GM18507 (cell line): Measurements from ENCODE around the gene CAPN9.
"Not testable (repeated sequence)": the region's sequence is repeated elsewhere in the genome, so short reads cannot be mapped to it uniquely, and the experiment has no call there.

Experiments
- DNase-seq: peaks from one replicate; pipeline ENCODE4 v3.0.0; 2011; ENCODE audit warnings: low read depth; ENCODE audit not compliant: insufficient read length; ENCODE audit errors: extremely low spot score
- FAIRE-seq: peaks from 2 replicates; lab custom pipeline; 2011; peaks lifted over from hg19 to GRCh38; lab: Jason Lieb, UNC

Gene CAPN9

GRCh38 chr1:230747127-230747730 is at the start of gene CAPN9:
TSS of gene CAPN9 (plus strand) at chr1:230747388. CDS start at chr1:230747497, 109 bp downstream.
- DNase-seq (no peak), FAIRE-seq (no peak)

GRCh38 chr1:230698130-230698529 is 49.1 kb upstream of the CAPN9 start:
- no peak for DNase-seq
- FAIRE-seq, result no peak

- FAIRE-seq, DNase-seq: not testable (repeated sequence)
These were observed 48.2 kb upstream of the CAPN9 start for GRCh38 chr1:230698964-230699363.

GRCh38 chr1:230699716-230700115 is 47.5 kb upstream of the CAPN9 start:
- no peak for FAIRE-seq
- no peak for DNase-seq

GRCh38 chr1:230700132-230700531 is 47.1 kb upstream of the CAPN9 start:
- no peak for FAIRE-seq

GRCh38 chr1:230701434-230701833 is 45.8 kb upstream of the CAPN9 start:
- DNase-seq (no peak), FAIRE-seq (no peak)

More at GRCh38 chr1:230700132-230700531, 47.1 kb upstream of the CAPN9 start:
- DNase-seq, result no peak

GRCh38 chr1:230701895-230702768 is 45.1 kb upstream of the CAPN9 start:
- FAIRE-seq (no peak), DNase-seq (no peak)

- FAIRE-seq (no peak), DNase-seq (no peak)
These were observed 44.1 kb upstream of the CAPN9 start for GRCh38 chr1:230702934-230703678.

GRCh38 chr1:230703679-230704385 is 43.4 kb upstream of the CAPN9 start:
- FAIRE-seq, result no peak
- no peak for DNase-seq

- FAIRE-seq, result no peak
- DNase-seq, result no peak
These were observed 42.4 kb upstream of the CAPN9 start for GRCh38 chr1:230704830-230705229.

- FAIRE-seq (no peak), DNase-seq (no peak)
These were observed 41.7 kb upstream of the CAPN9 start for GRCh38 chr1:230705289-230706019.

- DNase-seq (no peak), FAIRE-seq (no peak)
These were observed 41.0 kb upstream of the CAPN9 start for GRCh38 chr1:230706020-230706699.

GRCh38 chr1:230706887-230707731 is 40.1 kb upstream of the CAPN9 start:
- no peak for FAIRE-seq
- no peak for DNase-seq

- DNase-seq (no peak), FAIRE-seq (no peak)
These were observed 39.2 kb upstream of the CAPN9 start for GRCh38 chr1:230707732-230708630.

- DNase-seq, result no peak
- FAIRE-seq, result no peak
These were observed 38.3 kb upstream of the CAPN9 start for GRCh38 chr1:230708631-230709580.
